ENCODE measurements around the gene SCN2B. TPM values are rescaled to one million over a fixed set of nuclear protein-coding genes. Genes with fewer than 3 reads are reported as not detected.

SCN2B gene
- total RNA-seq, 3 donors from 2014 or later = 0.23 to 3.7 (median 0.34) TPM

GRCh38 chr11:118144301-118145268 is 31.9 kb downstream of the SCN2B start:
- Histone ChIP-seq H3K4me3 (no peak overlapping the region), H3K4me1 (ENCODE audit: low read depth) (peaks cover 4% of the 10 kb centered on the region), H3K36me3 (ENCODE audit: low read depth) (no peaks in the 10 kb centered on the region), H3K9me3 (no peaks in the 10 kb centered on the region)
- DNase-seq (no peak), ATAC-seq (no peak)
- intact Hi-C loops (cut with DNase I, micrococcal nuclease) = no loop called here
- no peak for TF ChIP-seq CTCF (IDR thresholded peaks at IDR 0.05)

GRCh38 chr11:118143661-118144185 is 32.7 kb downstream of the SCN2B start:
- no peaks in the 10 kb centered on the region for H3K36me3 ChIP-seq (ENCODE audit: low read depth)
- H3K4me3 ChIP-seq = no peak overlapping the region
- TF ChIP-seq CTCF (IDR thresholded peaks at IDR 0.05) = no peak
- intact Hi-C loops (cut with DNase I, micrococcal nuclease) = no loop called here
- no peaks in the 10 kb centered on the region for H3K9me3 ChIP-seq
- no peak for DNase-seq
- H3K4me1 ChIP-seq (ENCODE audit: low read depth) = peaks cover 4% of the 10 kb centered on the region
- ATAC-seq = no peak

GRCh38 chr11:118142809-118143208 is 33.6 kb downstream of the SCN2B start:
- peak in 1 of 3 donors; percentile 26 for DNase-seq

DNA sequence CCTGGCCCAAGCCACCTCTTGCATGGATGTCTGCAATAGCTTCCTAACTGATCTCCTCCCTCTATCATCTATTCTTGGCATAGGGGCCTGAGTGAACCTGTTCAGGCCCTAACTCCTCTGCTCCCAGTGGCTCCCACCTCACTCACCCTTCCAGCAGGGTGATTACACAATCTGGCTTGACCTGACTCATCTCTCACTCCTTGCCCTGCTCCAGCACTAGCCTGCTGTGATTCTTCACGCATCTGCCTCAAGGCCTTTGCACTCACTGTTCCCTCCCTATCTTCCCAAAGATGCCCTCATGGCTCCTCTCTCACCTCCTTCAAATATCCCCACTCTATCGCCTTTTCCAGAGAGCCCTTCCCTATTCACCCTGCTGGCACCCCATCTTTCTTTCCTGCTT is 34.4 kb downstream of the SCN2B start:
- DNase-seq = no peak
- Histone ChIP-seq H3K36me3 (ENCODE audit: low read depth) (no peaks in the 10 kb centered on the region), H3K9me3 (no peaks in the 10 kb centered on the region), H3K4me1 (ENCODE audit: low read depth) (peaks cover 4% of the 10 kb centered on the region), H3K4me3 (no peak overlapping the region)
- intact Hi-C loops (cut with DNase I, micrococcal nuclease) = no loop called here
- no peak for ATAC-seq
- TF ChIP-seq CTCF (IDR thresholded peaks at IDR 0.05) = no peak

More at GRCh38 chr11:118142809-118143208, 33.6 kb downstream of the SCN2B start:
- Histone ChIP-seq H3K4me1 (ENCODE audit: low read depth) (peaks cover 4% of the 10 kb centered on the region), H3K9me3 (no peaks in the 10 kb centered on the region), H3K36me3 (ENCODE audit: low read depth) (no peaks in the 10 kb centered on the region), H3K4me3 (no peak overlapping the region)
- TF ChIP-seq CTCF (IDR thresholded peaks at IDR 0.05) = no peak
- intact Hi-C loops (cut with DNase I, micrococcal nuclease) = no loop called here
- ATAC-seq = peak; percentile 12

DNA sequence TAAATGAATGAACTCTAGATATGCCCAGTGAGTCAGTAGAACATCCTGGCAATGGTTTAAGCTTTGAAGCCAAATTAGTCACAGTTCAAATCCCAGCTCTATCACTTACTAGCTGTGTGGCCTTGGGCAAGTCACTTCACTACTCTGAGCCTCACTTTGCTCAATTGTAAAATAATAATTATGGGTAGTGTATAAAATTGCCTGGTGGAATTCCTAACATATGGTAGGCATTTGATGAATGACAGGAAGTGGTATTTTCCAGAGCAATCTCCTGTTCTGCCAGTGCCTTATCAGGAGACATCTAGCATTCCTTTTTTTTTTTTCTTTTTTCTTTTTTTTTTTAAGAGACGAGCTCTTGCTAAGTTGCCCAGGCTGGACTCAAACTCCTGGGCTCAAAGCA is 36.9 kb downstream of the SCN2B start:
- Histone ChIP-seq H3K4me1 (ENCODE audit: low read depth) (no peaks in the 10 kb centered on the region), H3K36me3 (ENCODE audit: low read depth) (no peaks in the 10 kb centered on the region), H3K4me3 (no peak overlapping the region), H3K9me3 (no peaks in the 10 kb centered on the region)
- intact Hi-C loops (cut with DNase I, micrococcal nuclease) = no loop called here
- no peak for TF ChIP-seq CTCF (IDR thresholded peaks at IDR 0.05)
- ATAC-seq (no peak), DNase-seq (no peak)

Measured in mucosa of descending colon (tissue), 3 donors.